Measurements from ENCODE around the gene HLA-DPB1.

GRCh38 chr6:33132081-33132524 lies 56.3 kb downstream of the HLA-DPB1 start:
- TF ChIP-seq EP300 (conservative IDR thresholded peaks at IDR 0.05; ENCODE audit: poor library complexity, severe bottlenecking) (no peak), REST (IDR thresholded peaks at IDR 0.05; ENCODE audit: borderline replicate concordance) (no peak), EZH2 (IDR thresholded peaks at IDR 0.05; ENCODE audit: borderline replicate concordance, insufficient read depth, low read length, poor library complexity, severe bottlenecking) (no peak), SMC3 (conservative IDR thresholded peaks at IDR 0.05; ENCODE audit: poor library complexity) (no peak), POLR2AphosphoS5 (IDR thresholded peaks at IDR 0.05) (no peak), TAF1 (IDR thresholded peaks at IDR 0.05; ENCODE audit: low read depth) (no peak), RAD21 (conservative IDR thresholded peaks at IDR 0.05) (no peak), MXI1 (conservative IDR thresholded peaks at IDR 0.05; ENCODE audit: poor library complexity, severe bottlenecking) (no peak)
- TF ChIP-seq, protein P1, sequence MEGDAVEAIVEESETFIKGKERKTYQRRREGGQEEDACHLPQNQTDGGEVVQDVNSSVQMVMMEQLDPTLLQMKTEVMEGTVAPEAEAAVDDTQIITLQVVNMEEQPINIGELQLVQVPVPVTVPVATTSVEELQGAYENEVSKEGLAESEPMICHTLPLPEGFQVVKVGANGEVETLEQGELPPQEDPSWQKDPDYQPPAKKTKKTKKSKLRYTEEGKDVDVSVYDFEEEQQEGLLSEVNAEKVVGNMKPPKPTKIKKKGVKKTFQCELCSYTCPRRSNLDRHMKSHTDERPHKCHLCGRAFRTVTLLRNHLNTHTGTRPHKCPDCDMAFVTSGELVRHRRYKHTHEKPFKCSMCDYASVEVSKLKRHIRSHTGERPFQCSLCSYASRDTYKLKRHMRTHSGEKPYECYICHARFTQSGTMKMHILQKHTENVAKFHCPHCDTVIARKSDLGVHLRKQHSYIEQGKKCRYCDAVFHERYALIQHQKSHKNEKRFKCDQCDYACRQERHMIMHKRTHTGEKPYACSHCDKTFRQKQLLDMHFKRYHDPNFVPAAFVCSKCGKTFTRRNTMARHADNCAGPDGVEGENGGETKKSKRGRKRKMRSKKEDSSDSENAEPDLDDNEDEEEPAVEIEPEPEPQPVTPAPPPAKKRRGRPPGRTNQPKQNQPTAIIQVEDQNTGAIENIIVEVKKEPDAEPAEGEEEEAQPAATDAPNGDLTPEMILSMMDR (IDR thresholded peaks at IDR 0.05; ENCODE audit: poor library complexity, severe bottlenecking), result no peak

Measured in neural cell (in vitro differentiated cells).